Thyroid gland (tissue), 4 donors: Measurements from ENCODE around the gene S100A2. TPM values are rescaled to one million over a fixed set of nuclear protein-coding genes. Genes with fewer than 3 reads are reported as not detected.

Source experiments
- DNase-seq, 2 donors: peaks; one replicate each; pipeline ENCODE4 v3.0.0-alpha.2; 2019
- H3K27ac ChIP-seq, 3 donors: fragments of 200-600 bp; sonication (generic); 1 replicate in 2 of 3; 2 replicates in 1 of 3; pipeline ENCODE4 v1.5.1; 2016 to 2019; ENCODE audit warnings: mild to moderate bottlenecking in 1 of 3, moderate library complexity in 1 of 3
- H3K27me3 ChIP-seq: fragments of 200-600 bp; sonication (generic); one replicate; pipeline ENCODE4 v1.5.1; 2019
- H3K36me3 ChIP-seq, 2 donors: fragments of 200-600 bp; sonication (generic); one replicate each; pipeline ENCODE4 v1.5.1; 2016 to 2019
- H3K4me1 ChIP-seq, 2 donors: fragments of 200-600 bp; sonication (generic); one replicate each; pipeline ENCODE4 v1.5.1; 2017 to 2019
- H3K4me3 ChIP-seq, 3 donors: fragments of 200-600 bp; sonication (generic); replicated peaks in 1 of 3; 1 replicate in 2 of 3; 2 replicates in 1 of 3; pipeline ENCODE4 v1.5.1; 2016; ENCODE audit warnings: mild to moderate bottlenecking in 1 of 3
- H3K9me3 ChIP-seq: fragments of 200-600 bp; sonication (generic); one replicate; pipeline ENCODE4 v1.5.1; 2017
- POLR2A ChIP-seq, 2 donors: fragments of 450-650 bp; IDR thresholded peaks; one replicate each; pipeline ENCODE4 v1.6.1; 2017; ENCODE audit warnings: antibody characterized with exemption in 2 of 2, mild to moderate bottlenecking in 2 of 2, moderate library complexity in 1 of 2
- WGBS, 2 donors: methylation state at CpG; one replicate each; pipeline ENCODE4 v1.1.5; 2017; 5-methylcytosine and 5-hydroxymethylcytosine counted together
- intact Hi-C: fragments of 100-400 bp; cut with DNase I; formaldehyde crosslinking; loops from one replicate; pipeline ENCODE4 v1.15.1; 2023
- total RNA-seq, 4 donors: library from RNA; depleted of rRNA; stranded (reverse); fragments of >200 nt; gene quantifications; one replicate each; pipeline ENCODE4 v1.2.3, GENCODE V29; 2016
- TF ChIP-seq, protein P1 (sequence below), 6 experiments: fragments of 200-600 bp in 3 of 6; fragments of 450-650 bp in 3 of 6; sonication (generic) in 3 of 6; IDR thresholded peaks; one replicate each; pipeline ENCODE4 v1.5.1; 2016 to 2019; ENCODE audit warnings: antibody characterized with exemption in 6 of 6, mild to moderate bottlenecking in 2 of 6, inconsistent platforms in 1 of 6, moderate library complexity in 1 of 6

Gene S100A2
- total RNA-seq, 4 donors from 2014 or later = 2.6 to 10.1 (median 5.9) TPM

DNA sequence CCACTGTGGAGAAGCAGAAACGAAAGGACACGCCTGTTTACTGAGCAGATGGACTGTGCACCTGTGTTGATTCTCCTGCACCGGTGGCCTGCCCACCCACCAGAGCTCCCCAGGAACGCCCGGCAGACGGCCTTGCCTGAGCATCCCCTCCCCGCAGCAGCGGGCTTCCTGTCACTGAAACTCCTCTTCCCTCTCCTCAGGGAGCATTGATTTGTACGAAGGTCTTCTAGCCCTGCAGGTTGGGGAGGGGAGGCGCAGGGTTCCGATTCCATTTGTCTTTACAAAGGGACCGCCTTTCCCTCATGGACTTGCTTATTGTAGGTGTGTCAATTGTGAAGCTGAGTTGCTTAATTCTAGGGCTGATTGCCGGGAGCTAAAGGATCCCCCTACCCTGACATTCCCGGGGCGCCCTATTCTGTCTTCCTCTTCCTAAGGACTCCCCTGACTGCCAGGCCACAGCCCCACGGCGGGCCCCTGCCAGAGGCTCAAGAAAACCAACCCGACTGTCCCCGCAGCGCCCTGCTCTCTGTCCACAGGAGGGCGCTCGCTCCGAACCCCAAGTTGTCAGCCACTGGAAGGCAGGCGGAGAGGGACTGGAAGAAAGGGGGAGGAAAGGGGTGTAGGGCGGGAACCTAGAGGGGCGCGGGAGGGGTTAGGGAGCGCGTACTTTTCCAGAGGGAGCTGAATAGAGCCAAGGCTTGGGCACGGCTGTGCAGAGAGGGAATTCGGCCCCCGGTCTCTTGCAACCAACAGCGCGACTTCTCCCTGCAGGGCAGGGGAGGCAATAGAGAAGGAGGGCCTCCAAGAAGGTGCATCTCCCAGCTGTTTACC, 32.7 kb downstream of the S100A2 start:
- peak overlapping the region; percentile 29 to 99 (median 98) for H3K27ac ChIP-seq
- TF ChIP-seq, protein P1, sequence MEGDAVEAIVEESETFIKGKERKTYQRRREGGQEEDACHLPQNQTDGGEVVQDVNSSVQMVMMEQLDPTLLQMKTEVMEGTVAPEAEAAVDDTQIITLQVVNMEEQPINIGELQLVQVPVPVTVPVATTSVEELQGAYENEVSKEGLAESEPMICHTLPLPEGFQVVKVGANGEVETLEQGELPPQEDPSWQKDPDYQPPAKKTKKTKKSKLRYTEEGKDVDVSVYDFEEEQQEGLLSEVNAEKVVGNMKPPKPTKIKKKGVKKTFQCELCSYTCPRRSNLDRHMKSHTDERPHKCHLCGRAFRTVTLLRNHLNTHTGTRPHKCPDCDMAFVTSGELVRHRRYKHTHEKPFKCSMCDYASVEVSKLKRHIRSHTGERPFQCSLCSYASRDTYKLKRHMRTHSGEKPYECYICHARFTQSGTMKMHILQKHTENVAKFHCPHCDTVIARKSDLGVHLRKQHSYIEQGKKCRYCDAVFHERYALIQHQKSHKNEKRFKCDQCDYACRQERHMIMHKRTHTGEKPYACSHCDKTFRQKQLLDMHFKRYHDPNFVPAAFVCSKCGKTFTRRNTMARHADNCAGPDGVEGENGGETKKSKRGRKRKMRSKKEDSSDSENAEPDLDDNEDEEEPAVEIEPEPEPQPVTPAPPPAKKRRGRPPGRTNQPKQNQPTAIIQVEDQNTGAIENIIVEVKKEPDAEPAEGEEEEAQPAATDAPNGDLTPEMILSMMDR (IDR thresholded peaks at IDR 0.05) = peak; percentile 77 to 97 (median 94)
- TF ChIP-seq POLR2A (IDR thresholded peaks at IDR 0.05) = peak in 1 of 2 donors; percentile 63
- no peaks in the 10 kb centered on the region for H3K9me3 ChIP-seq
- H3K4me3 ChIP-seq = peak overlapping the region in 1 of 3 donors; percentile 2
- peaks cover 27 to 39% of the 10 kb centered on the region in 2 donors for H3K4me1 ChIP-seq
- peak; percentile 89 to 93 for DNase-seq
- WGBS, 2 donors = 33 to 35% methylated on average over 32 to 34 of the region's 34 CpGs
- H3K27me3 ChIP-seq = no peaks in the 10 kb centered on the region
- intact Hi-C loops = loop anchor here (2.0 kb wide), 1 partner anchor 36 kb away; no protein-coding TSS in a partner anchor
- H3K36me3 ChIP-seq = no peaks in the 10 kb centered on the region

DNA sequence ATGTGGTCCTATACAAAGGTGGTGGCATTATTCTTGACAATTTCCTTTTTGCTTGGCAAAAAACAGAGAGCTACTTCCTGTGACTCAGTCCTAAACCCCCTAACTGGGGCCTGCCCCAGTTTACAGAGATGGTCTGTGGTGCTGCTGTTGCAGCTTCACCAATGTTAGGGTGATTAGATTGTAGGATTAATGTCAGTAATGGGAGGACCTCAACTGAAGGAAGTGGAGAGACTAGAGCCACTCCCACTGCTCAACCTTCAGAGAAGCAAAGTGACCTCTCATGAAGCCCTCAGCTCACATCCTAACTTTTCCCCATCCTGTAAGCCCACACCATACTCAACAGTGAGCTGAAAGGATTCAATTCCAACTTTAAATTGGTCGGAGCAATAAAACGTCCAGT, 33.5 kb downstream of the S100A2 start:
- no peak overlapping the region for H3K27ac ChIP-seq
- no peak for DNase-seq
- WGBS, 2 donors = 89 to 94% methylated on average over 2 of the region's 2 CpGs
- H3K27me3 ChIP-seq = no peaks in the 10 kb centered on the region
- no peaks in the 10 kb centered on the region for H3K36me3 ChIP-seq
- no peak for TF ChIP-seq POLR2A (IDR thresholded peaks at IDR 0.05)
- TF ChIP-seq, protein P1 (IDR thresholded peaks at IDR 0.05) = no peak
- H3K4me3 ChIP-seq = no peak overlapping the region
- H3K9me3 ChIP-seq = no peaks in the 10 kb centered on the region
- intact Hi-C loops = loop anchor here (2.0 kb wide), 1 partner anchor 37 kb away; no protein-coding TSS in a partner anchor
- H3K4me1 ChIP-seq = peaks cover 27 to 39% of the 10 kb centered on the region in 2 donors

DNA sequence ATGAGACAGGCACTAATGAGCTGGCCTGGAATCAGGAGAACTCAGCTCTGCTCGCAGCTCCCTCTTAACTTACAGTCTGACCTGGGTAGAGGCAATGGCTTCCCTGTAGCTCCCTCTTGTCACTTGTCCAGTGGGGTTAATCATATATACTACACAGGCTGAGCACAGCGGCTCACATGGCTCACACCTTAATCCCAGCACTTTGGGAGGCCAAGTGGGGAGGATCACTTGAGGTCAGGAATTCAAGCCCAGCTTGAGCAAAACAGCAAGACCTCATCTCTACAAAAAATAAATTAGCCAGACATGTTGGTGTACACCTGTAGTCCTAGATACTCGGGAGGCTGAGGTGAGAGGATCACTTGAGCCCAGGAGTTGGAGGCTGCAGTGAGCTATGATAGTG, 34.0 kb downstream of the S100A2 start:
- Histone ChIP-seq H3K27me3 (no peaks in the 10 kb centered on the region), H3K27ac (no peak overlapping the region), H3K4me3 (no peak overlapping the region), H3K36me3 (no peaks in the 10 kb centered on the region), H3K9me3 (no peaks in the 10 kb centered on the region), H3K4me1 (peaks cover 28 to 37% of the 10 kb centered on the region in 2 donors)
- TF ChIP-seq POLR2A (IDR thresholded peaks at IDR 0.05) = no peak
- TF ChIP-seq, protein P1 (IDR thresholded peaks at IDR 0.05) = no peak
- no peak for DNase-seq
- 91% methylated on average over 3 of the region's 3 CpGs for WGBS, 2 donors
- intact Hi-C loops = loop anchor here (2.0 kb wide), 1 partner anchor 37 kb away; no protein-coding TSS in a partner anchor

DNA sequence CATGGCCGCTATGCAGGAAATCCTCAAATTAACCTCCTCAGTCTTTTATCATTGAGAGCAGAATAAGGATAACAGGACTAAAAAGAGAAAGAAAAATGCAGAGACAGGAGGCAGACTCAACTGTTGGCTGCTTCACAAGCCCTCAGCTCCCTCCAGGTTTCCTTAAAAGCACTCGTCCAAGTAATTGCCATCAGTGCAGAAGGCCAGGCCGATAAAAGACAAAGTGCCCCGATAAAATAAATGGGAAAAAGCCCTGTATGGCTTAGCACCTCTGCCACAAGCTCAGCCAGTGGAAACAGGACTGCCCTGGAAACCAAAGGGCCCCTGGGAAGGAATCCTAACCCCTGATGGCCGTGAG, 38.0 kb downstream of the S100A2 start:
- Histone ChIP-seq H3K9me3 (no peaks in the 10 kb centered on the region), H3K4me1 (peaks cover 19 to 23% of the 10 kb centered on the region in 2 donors), H3K4me3 (no peak overlapping the region), H3K27ac (no peak overlapping the region), H3K27me3 (no peaks in the 10 kb centered on the region), H3K36me3 (no peaks in the 10 kb centered on the region)
- DNase-seq = no peak
- intact Hi-C loops = no loop called here
- TF ChIP-seq POLR2A (IDR thresholded peaks at IDR 0.05) = no peak
- TF ChIP-seq, protein P1 (IDR thresholded peaks at IDR 0.05) = no peak
- 90 to 93% methylated on average over 5 of the region's 5 CpGs for WGBS, 2 donors
